ENCODE data around the gene ADAM29.

Gene ADAM29

DNA sequence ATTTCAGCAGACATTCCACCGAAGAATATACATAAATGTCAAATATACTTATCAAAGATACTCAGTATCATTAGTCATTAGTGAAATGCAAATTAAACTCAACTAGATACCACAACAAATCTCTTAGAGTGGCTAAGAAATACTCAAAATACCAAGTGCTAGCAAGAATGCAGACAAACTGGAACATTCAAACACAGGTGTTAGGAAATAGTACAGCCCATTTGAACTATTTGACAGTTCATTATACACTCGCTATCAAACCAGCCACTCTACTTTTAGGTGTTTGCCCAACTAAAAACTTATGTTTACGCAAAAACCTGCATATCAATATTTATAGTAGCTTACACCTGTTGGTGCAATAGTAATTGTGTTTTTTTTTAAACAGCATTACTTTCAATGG lies 8.8 kb downstream of the ADAM29 start:
- Histone ChIP-seq H3K4me3 (ENCODE audit: insufficient read depth, low read length, poor library complexity, severe bottlenecking) (peak overlapping the region; percentile 25), H3F3A (ENCODE audit: insufficient read depth) (peaks cover 57% of the 10 kb centered on the region), H2AFZ (ENCODE audit: low read depth, low read length, severe bottlenecking) (no peak overlapping the region), H3K27ac (ENCODE audit: low read depth, low read length) (peak overlapping the region; percentile 100), H3K79me2 (ENCODE audit: insufficient read depth, low read length) (no peaks in the 10 kb centered on the region), H4K20me1 (ENCODE audit: low read depth, low read length) (no peaks in the 10 kb centered on the region), H3K4me2 (ENCODE audit: low read depth, low read length, poor library complexity, severe bottlenecking) (peak overlapping the region; percentile 58), H3K36me3 (ENCODE audit: low read length) (0 out of 2 replicates have a peak, but pooled peaks cover 4% of the 10 kb centered on the region), H3K27me3 (ENCODE audit: low read length) (no peaks in the 10 kb centered on the region), H3K9me3 (ENCODE audit: insufficient read depth, low read length) (no peaks in the 10 kb centered on the region), H3K9me2 (replicated peaks; ENCODE audit: insufficient read depth, low read length) (no peaks in the 10 kb centered on the region), H3K9ac (ENCODE audit: low read length) (peak overlapping the region; percentile 72)
- TF ChIP-seq, protein P1, sequence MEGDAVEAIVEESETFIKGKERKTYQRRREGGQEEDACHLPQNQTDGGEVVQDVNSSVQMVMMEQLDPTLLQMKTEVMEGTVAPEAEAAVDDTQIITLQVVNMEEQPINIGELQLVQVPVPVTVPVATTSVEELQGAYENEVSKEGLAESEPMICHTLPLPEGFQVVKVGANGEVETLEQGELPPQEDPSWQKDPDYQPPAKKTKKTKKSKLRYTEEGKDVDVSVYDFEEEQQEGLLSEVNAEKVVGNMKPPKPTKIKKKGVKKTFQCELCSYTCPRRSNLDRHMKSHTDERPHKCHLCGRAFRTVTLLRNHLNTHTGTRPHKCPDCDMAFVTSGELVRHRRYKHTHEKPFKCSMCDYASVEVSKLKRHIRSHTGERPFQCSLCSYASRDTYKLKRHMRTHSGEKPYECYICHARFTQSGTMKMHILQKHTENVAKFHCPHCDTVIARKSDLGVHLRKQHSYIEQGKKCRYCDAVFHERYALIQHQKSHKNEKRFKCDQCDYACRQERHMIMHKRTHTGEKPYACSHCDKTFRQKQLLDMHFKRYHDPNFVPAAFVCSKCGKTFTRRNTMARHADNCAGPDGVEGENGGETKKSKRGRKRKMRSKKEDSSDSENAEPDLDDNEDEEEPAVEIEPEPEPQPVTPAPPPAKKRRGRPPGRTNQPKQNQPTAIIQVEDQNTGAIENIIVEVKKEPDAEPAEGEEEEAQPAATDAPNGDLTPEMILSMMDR (IDR thresholded peaks at IDR 0.05; ENCODE audit: insufficient read depth, low read length, poor library complexity, severe bottlenecking): no peak
- TF ChIP-seq EZH2phosphoT487 (conservative IDR thresholded peaks at IDR 0.05; ENCODE audit: low read length): no peak

DNA sequence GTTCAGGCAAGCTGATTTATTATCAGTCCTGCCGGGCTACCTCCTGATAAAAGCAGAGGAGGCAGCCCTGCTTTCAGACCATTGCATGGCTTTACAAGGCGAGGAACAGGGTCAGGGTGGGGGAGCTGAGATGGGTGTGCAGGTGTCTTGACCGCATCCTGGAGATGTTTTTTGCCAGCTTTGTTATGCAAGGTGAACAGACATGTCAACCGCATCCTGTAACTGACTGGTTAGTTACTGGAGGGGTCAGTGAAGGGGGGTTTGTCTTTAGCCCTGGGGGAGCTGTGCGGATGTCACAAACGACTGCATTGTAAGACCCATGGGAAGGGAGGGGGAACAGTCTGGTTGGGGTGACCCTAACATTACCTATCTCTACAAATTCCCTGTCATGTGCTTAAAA lies 10.0 kb downstream of the ADAM29 start:
- TF ChIP-seq, protein P1 (IDR thresholded peaks at IDR 0.05; ENCODE audit: insufficient read depth, low read length, poor library complexity, severe bottlenecking): no peak
- no peak for TF ChIP-seq EZH2phosphoT487 (conservative IDR thresholded peaks at IDR 0.05; ENCODE audit: low read length)
- H4K20me1 ChIP-seq (ENCODE audit: low read depth, low read length): no peaks in the 10 kb centered on the region
- H3K4me3 ChIP-seq (ENCODE audit: insufficient read depth, low read length, poor library complexity, severe bottlenecking): peak overlapping the region; percentile 25
- 0 out of 2 replicates have a peak, but pooled peaks cover 4% of the 10 kb centered on the region for H3K36me3 ChIP-seq (ENCODE audit: low read length)
- H3K79me2 ChIP-seq (ENCODE audit: insufficient read depth, low read length): no peaks in the 10 kb centered on the region
- peaks cover 57% of the 10 kb centered on the region for H3F3A ChIP-seq (ENCODE audit: insufficient read depth)
- no peaks in the 10 kb centered on the region for H3K9me3 ChIP-seq (ENCODE audit: insufficient read depth, low read length)
- H3K9ac ChIP-seq (ENCODE audit: low read length): peak overlapping the region; percentile 72
- no peak overlapping the region for H2AFZ ChIP-seq (ENCODE audit: low read depth, low read length, severe bottlenecking)
- no peaks in the 10 kb centered on the region for H3K27me3 ChIP-seq (ENCODE audit: low read length)
- H3K9me2 ChIP-seq (replicated peaks; ENCODE audit: insufficient read depth, low read length): no peaks in the 10 kb centered on the region
- peak overlapping the region; percentile 82 for H3K4me2 ChIP-seq (ENCODE audit: low read depth, low read length, poor library complexity, severe bottlenecking)
- peak overlapping the region; percentile 100 for H3K27ac ChIP-seq (ENCODE audit: low read depth, low read length)

DNA sequence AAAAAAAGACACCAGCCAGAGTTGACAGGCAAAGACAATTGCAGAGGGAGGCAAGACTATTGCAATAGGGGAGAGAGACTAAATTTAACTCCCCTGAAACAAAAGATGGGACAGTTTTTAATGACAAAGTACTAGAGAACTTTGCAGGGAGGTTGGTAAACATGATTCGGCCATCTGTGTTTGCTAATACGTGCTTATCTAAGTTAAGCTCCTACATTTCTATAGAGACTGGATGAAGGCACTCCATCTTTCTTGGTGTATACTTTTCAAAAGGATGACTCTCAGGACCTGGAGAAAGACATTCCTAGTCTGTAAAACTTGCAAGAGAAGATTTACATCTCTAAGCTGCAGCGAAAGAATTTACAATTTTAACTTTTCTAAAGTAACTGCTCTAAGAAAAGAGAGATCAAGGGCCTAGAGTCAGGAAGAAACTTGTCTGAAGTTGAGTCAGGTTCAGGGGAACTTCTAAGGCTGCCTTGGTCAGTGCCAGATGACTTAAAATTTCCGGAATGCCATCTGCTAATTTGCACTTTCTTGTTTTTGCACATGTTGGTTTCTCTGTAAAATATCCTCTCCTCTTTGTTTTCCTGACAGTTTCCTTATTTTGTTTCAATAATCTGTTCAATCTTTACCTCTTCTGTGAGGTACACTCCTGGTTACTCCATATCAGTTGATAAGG lies 10.6 kb downstream of the ADAM29 start:
- Histone ChIP-seq H3K27me3 (ENCODE audit: low read length) (no peaks in the 10 kb centered on the region), H4K20me1 (ENCODE audit: low read depth, low read length) (no peaks in the 10 kb centered on the region), H3K79me2 (ENCODE audit: insufficient read depth, low read length) (no peaks in the 10 kb centered on the region), H3K9ac (ENCODE audit: low read length) (peak overlapping the region; percentile 62), H3K9me2 (replicated peaks; ENCODE audit: insufficient read depth, low read length) (no peaks in the 10 kb centered on the region), H3F3A (ENCODE audit: insufficient read depth) (peaks cover 57% of the 10 kb centered on the region), H3K4me2 (ENCODE audit: low read depth, low read length, poor library complexity, severe bottlenecking) (peak overlapping the region; percentile 82), H3K36me3 (ENCODE audit: low read length) (0 out of 2 replicates have a peak, but pooled peaks cover 4% of the 10 kb centered on the region), H2AFZ (ENCODE audit: low read depth, low read length, severe bottlenecking) (no peak overlapping the region), H3K9me3 (ENCODE audit: insufficient read depth, low read length) (peaks cover 3% of the 10 kb centered on the region; the same call in 1 of the 2 replicates), H3K27ac (ENCODE audit: low read depth, low read length) (peak overlapping the region; percentile 100), H3K4me3 (ENCODE audit: insufficient read depth, low read length, poor library complexity, severe bottlenecking) (peak overlapping the region; percentile 31)
- TF ChIP-seq, protein P1 (IDR thresholded peaks at IDR 0.05; ENCODE audit: insufficient read depth, low read length, poor library complexity, severe bottlenecking): no peak
- TF ChIP-seq EZH2phosphoT487 (conservative IDR thresholded peaks at IDR 0.05; ENCODE audit: low read length): no peak
